ENCODE results near the gene GAS6.

GAS6 gene

GRCh38 chr13:113817860-113818691 is 45.8 kb downstream of the GAS6 start:
- DNase-seq = no peak

GRCh38 chr13:113816946-113817859 is 46.7 kb downstream of the GAS6 start:
- DNase-seq = peak; percentile 80

- no peak for DNase-seq
Measured at GRCh38 chr13:113816254-113816929, 47.5 kb downstream of the GAS6 start.

- peak; percentile 36 for DNase-seq
Measured at GRCh38 chr13:113815151-113816058, 48.5 kb downstream of the GAS6 start.

- DNase-seq = no peak
Measured at GRCh38 chr13:113814435-113814821, 49.4 kb downstream of the GAS6 start.

GRCh38 chr13:113813749-113814434 is 50.0 kb downstream of the GAS6 start:
- no peak for DNase-seq

GRCh38 chr13:113813070-113813748 is 50.7 kb downstream of the GAS6 start:
- no peak for DNase-seq

- peak; percentile 49 for DNase-seq
Measured at GRCh38 chr13:113812178-113813040, 51.5 kb downstream of the GAS6 start.

- DNase-seq = no peak
Measured at GRCh38 chr13:113811081-113811928, 52.6 kb downstream of the GAS6 start.

GRCh38 chr13:113810640-113811039 is 53.2 kb downstream of the GAS6 start:
- no peak for DNase-seq

GRCh38 chr13:113809934-113810333 is 53.9 kb downstream of the GAS6 start:
- no peak for DNase-seq

- no peak for DNase-seq
Measured at GRCh38 chr13:113808058-113808834, 55.6 kb downstream of the GAS6 start.

- no peak for DNase-seq
Measured at GRCh38 chr13:113806526-113806925, 57.4 kb downstream of the GAS6 start.

- DNase-seq = no peak
Measured at GRCh38 chr13:113806104-113806471, 57.8 kb downstream of the GAS6 start.

- no peak for DNase-seq
Measured at GRCh38 chr13:113805431-113806103, 58.3 kb downstream of the GAS6 start.

GRCh38 chr13:113804703-113805430 is 59.0 kb downstream of the GAS6 start:
- DNase-seq = peak; percentile 44
